ENCODE results near the gene TXNRD1.

GRCh38 chr12:104280717-104281458 lies 65.3 kb downstream of the TXNRD1 start:
- no peak for TF ChIP-seq CTCF (IDR thresholded peaks at IDR 0.05)
- TF ChIP-seq POLR2A (IDR thresholded peaks at IDR 0.05) = peak in 1 of 2 donors; percentile 67
